Activated T-cell treated with anti-CD3 and anti-CD28 coated beads, Interleukin-2, amount 50 U/mL, for 48 hours (primary cell): Measurements from ENCODE around the gene TBC1D9B.

Experiments used
- DNase-seq, 2 experiments: peaks; one replicate each; pipeline ENCODE4 v3.0.0-alpha.2; 2020

The TBC1D9B gene

GRCh38 chr5:179906795-179907555 lies 722 bp downstream of the TBC1D9B start:
- peak; percentile 52 to 56 for DNase-seq

- peak; percentile 28 to 41 for DNase-seq
These were observed 1.4 kb downstream of the TBC1D9B start for GRCh38 chr5:179906294-179906794.

GRCh38 chr5:179905161-179905560 lies 2.5 kb downstream of the TBC1D9B start:
- no peak for DNase-seq

- DNase-seq, result no peak
These were observed 3.1 kb downstream of the TBC1D9B start for GRCh38 chr5:179904463-179905160.

- no peak for DNase-seq
These were observed 4.9 kb downstream of the TBC1D9B start for GRCh38 chr5:179902763-179903158.

- no peak for DNase-seq
These were observed 5.6 kb downstream of the TBC1D9B start for GRCh38 chr5:179901915-179902762.

- no peak for DNase-seq
These were observed 6.2 kb downstream of the TBC1D9B start for GRCh38 chr5:179901462-179901861.

- DNase-seq, result no peak
These were observed 7.0 kb downstream of the TBC1D9B start for GRCh38 chr5:179900711-179901110.

GRCh38 chr5:179900206-179900605 lies 7.5 kb downstream of the TBC1D9B start:
- DNase-seq, result no peak

- DNase-seq, result no peak
These were observed 11.8 kb downstream of the TBC1D9B start for GRCh38 chr5:179895861-179896260.

- DNase-seq, result no peak
These were observed 13.5 kb downstream of the TBC1D9B start for GRCh38 chr5:179893958-179894895.

GRCh38 chr5:179893076-179893957 lies 14.4 kb downstream of the TBC1D9B start:
- DNase-seq, result no peak

- DNase-seq, result no peak
These were observed 15.4 kb downstream of the TBC1D9B start for GRCh38 chr5:179892255-179892654.

GRCh38 chr5:179890751-179891682 lies 16.7 kb downstream of the TBC1D9B start:
- no peak for DNase-seq

GRCh38 chr5:179889885-179890284 lies 17.8 kb downstream of the TBC1D9B start:
- no peak for DNase-seq

GRCh38 chr5:179887802-179888201 lies 19.9 kb downstream of the TBC1D9B start:
- DNase-seq, result no peak

- no peak for DNase-seq
These were observed 20.6 kb downstream of the TBC1D9B start for GRCh38 chr5:179887095-179887494.

- no peak for DNase-seq
These were observed 21.3 kb downstream of the TBC1D9B start for GRCh38 chr5:179886190-179886911.

GRCh38 chr5:179885491-179886090 lies 22.1 kb downstream of the TBC1D9B start:
- DNase-seq, result no peak
